HG03045 (cell line): Measurements from ENCODE around the gene DLX1.
"Not testable (repeated sequence)": the region's sequence is repeated elsewhere in the genome, so short reads cannot be mapped to it uniquely, and the experiment has no call there.

ENCODE experiments used
- ATAC-seq: cut with Tn5 transposase; IDR thresholded peaks from one replicate; pipeline ENCODE4 v1.9.1; 2021; ENCODE audit warnings: mild to moderate bottlenecking, moderate library complexity; ENCODE audit not compliant: unreplicated experiment

The DLX1 gene

GRCh38 chr2:172085460-172086159, at the start of gene DLX1:
TSS of gene DLX1 (plus strand) at chr2:172085507. CDS start at chr2:172085678, 171 bp downstream.
- peak; percentile 12 for ATAC-seq

GRCh38 chr2:172038121-172038520, 47.2 kb upstream of the DLX1 start:
- ATAC-seq = no peak

- no peak for ATAC-seq
Observed at GRCh38 chr2:172038604-172039003, 46.7 kb upstream of the DLX1 start.

- no peak for ATAC-seq
Observed at GRCh38 chr2:172039011-172039704, 46.1 kb upstream of the DLX1 start.

- ATAC-seq = no peak
Observed at GRCh38 chr2:172040311-172040710, 45.0 kb upstream of the DLX1 start.

- no peak for ATAC-seq
Observed at GRCh38 chr2:172046080-172046678, 39.1 kb upstream of the DLX1 start.

- no peak for ATAC-seq
Observed at GRCh38 chr2:172046866-172047565, 38.3 kb upstream of the DLX1 start.

- ATAC-seq = no peak
Observed at GRCh38 chr2:172047566-172048507, 37.5 kb upstream of the DLX1 start.

GRCh38 chr2:172048508-172049503, 36.5 kb upstream of the DLX1 start:
- ATAC-seq = no peak

- ATAC-seq = no peak
Observed at GRCh38 chr2:172049567-172050120, 35.7 kb upstream of the DLX1 start.

GRCh38 chr2:172050479-172051125, 34.7 kb upstream of the DLX1 start:
- ATAC-seq = no peak

GRCh38 chr2:172052000-172052983, 33.0 kb upstream of the DLX1 start:
- ATAC-seq = no peak

GRCh38 chr2:172053486-172053885, 31.8 kb upstream of the DLX1 start:
- no peak for ATAC-seq

GRCh38 chr2:172056293-172056692, 29.0 kb upstream of the DLX1 start:
- ATAC-seq = no peak

- ATAC-seq = no peak
Observed at GRCh38 chr2:172058660-172059059, 26.6 kb upstream of the DLX1 start.

- ATAC-seq = not testable (repeated sequence)
Observed at GRCh38 chr2:172060118-172060517, 25.2 kb upstream of the DLX1 start.

GRCh38 chr2:172062402-172063004, 22.8 kb upstream of the DLX1 start:
- ATAC-seq = no peak
